ENCODE measurements around the gene LGALS9B.
"Not testable (repeated sequence)": the region's sequence is repeated elsewhere in the genome, so short reads cannot be mapped to it uniquely, and the experiment has no call there.

The LGALS9B gene

GRCh38 chr17:20467447-20467846, at the start of gene LGALS9B:
LGALS9B (minus strand) TSS chr17:20467539; CDS start chr17:20467470, 69 bp downstream.
- in situ Hi-C loops (cut with MboI; ENCODE audit: low sequenced_read_pairs): not testable (repeated sequence)

- in situ Hi-C loops (cut with MboI; ENCODE audit: low sequenced_read_pairs): not testable (repeated sequence)
These were observed 49.6 kb upstream of the LGALS9B start for GRCh38 chr17:20516986-20517385.

DNA sequence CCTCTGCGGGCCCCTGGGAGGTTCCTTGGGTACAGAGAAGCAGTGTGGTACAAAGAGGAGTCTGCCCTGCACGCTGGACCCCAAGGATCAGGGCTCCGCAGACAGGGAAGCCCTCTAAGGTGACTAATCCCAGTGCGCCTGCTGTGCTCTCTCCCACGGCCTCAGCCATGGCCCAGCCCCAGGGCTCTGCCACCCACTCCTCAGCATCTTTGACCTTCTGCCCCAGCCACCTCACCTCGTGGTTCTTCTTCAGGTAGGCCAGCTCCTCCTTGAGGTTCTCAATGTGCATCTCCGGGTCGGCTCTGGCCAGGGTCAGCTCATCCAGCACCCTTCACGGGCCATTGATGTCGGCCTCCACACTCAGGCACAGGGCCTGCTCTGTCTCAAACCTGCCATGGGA, 47.8 kb upstream of the LGALS9B start:
- in situ Hi-C loops (cut with MboI; ENCODE audit: low sequenced_read_pairs): not testable (repeated sequence)

- in situ Hi-C loops (cut with MboI; ENCODE audit: low sequenced_read_pairs): not testable (repeated sequence)
These were observed 46.2 kb upstream of the LGALS9B start for GRCh38 chr17:20513539-20513938.

DNA sequence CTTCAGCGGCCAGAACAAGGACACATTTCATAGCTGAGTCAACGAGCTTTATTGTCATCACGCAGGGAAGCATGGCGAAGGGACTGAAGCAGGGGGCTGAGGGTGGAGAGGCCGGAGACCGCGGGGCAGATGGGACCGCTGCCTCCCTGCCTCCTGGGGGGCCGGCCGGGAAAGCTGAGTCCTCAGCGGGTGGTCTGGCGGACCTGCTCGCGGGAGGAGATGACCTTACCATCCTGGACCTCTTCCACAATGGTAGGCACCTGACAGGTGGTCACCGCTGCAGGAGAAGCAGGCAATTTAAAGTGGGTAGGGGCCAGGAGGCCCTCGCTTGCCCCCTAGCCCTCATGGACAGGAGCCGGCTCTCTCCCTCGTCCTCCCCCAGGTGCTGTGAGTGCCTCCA, 45.0 kb upstream of the LGALS9B start:
- in situ Hi-C loops (cut with MboI; ENCODE audit: low sequenced_read_pairs): not testable (repeated sequence)

DNA sequence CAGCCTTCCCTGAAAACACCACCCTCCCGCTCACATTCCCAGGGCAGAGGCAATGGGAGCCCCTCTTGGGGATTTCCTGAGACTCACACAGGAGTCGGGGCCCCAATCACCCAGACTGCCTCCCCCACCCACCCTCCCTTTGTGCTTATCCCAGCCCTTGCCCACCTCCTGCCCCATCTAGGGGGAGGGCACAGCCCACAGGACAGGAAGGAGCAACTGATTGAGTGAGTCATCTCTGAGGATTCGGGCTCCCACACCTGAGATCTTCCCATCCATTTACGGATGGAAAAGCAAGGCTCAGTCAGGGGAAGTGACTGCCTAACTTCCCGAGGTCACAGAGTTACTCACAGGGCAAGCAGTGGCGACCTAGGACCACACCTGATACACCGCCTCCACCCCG, 44.4 kb upstream of the LGALS9B start:
- in situ Hi-C loops (cut with MboI; ENCODE audit: low sequenced_read_pairs): not testable (repeated sequence)

DNA sequence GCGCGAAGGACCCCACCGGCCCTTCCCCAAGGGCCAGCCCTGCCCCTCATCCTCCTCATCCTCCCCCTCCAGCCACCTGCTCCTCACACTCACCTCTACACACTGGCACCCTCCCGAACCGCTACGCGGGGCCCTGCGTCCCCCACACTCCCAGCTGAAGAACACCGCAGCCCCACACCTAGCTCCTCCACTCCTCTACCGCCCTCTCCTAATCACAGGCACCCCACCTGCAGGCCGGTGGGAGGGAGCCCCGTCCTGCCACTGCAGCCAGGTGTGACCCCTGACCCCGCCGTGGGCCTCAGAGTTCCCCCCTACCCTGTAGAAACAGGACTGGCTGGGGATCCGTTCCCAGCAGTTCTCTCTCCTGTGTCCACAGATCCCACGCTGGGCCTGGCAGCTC, 38.0 kb upstream of the LGALS9B start:
- in situ Hi-C loops (cut with MboI; ENCODE audit: low sequenced_read_pairs): not testable (repeated sequence)

DNA sequence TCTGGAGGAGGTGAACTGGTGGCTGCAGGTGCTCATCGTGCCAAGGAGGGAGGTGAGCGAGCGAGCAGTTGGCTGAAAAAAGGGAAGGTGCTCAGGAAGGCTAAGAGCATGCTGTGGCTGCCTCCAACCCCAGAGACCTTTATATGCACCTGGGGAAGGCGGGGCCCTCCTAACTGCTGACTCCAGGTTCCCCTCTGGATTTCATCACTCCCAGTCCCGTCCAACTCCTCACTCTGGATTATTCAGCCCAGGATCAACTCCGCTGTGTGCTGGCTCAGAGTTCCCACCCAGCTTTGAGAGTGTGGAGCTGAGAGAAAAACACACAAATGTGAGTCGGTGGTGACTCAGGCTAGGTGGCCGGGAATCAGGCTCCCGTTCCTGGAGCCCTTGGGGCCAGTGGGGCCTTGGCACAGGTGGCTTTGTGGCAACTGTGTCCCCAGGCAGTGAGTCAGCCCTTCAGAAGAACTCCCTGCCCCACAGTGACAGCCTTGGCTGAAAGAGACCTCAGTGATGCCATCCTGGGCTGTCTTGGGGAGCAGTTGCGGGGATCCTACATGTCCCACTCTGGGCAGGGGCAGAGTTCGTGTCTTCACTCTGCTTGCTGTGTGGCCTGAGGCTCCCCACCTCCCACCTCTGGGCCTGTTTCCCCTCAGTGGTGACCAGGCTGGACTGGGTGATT, 37.2 kb upstream of the LGALS9B start:
- in situ Hi-C loops (cut with MboI; ENCODE audit: low sequenced_read_pairs): not testable (repeated sequence)

- in situ Hi-C loops (cut with MboI; ENCODE audit: low sequenced_read_pairs): not testable (repeated sequence)
These were observed 34.6 kb upstream of the LGALS9B start for GRCh38 chr17:20501896-20502295.

DNA sequence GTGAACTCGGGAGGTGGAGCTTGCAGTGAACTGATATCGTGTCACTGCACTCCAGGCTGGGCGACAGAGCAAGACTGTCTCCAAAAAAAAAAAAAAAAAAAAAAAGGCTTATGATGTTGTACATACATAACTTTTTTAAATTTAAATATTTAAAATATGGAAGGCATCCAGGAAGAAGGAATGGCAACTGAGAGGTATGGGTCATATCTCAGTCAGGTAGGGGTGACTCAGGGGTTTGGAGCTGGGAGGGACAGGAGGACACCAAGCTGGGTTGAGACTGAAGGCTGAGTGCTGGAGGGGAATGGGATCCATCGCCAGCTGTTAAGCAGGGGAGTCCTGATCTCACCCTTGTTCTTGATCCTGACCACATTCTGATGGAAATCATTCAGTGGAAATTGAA, 33.0 kb upstream of the LGALS9B start:
- in situ Hi-C loops (cut with MboI; ENCODE audit: low sequenced_read_pairs): not testable (repeated sequence)

DNA sequence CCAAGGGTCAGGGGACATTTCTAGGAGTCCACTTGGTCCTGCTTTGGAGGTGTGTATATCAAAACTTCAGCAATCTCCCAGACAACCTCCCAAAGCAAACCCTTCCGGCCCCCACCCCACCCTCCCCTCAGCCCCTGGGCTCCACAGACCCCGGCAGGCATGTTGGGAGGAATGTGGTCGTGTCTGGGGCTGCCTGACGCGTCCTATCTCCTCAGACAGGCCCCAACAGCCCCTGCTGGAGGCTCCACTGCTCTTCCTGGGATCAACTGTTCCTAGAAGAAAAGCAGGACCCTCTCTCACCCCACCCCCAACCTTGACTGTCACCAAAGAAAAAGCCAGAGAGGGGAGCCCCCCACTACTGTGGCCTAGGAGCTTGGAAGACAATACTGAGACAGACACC, 28.1 kb upstream of the LGALS9B start:
- in situ Hi-C loops (cut with MboI; ENCODE audit: low sequenced_read_pairs): not testable (repeated sequence)

DNA sequence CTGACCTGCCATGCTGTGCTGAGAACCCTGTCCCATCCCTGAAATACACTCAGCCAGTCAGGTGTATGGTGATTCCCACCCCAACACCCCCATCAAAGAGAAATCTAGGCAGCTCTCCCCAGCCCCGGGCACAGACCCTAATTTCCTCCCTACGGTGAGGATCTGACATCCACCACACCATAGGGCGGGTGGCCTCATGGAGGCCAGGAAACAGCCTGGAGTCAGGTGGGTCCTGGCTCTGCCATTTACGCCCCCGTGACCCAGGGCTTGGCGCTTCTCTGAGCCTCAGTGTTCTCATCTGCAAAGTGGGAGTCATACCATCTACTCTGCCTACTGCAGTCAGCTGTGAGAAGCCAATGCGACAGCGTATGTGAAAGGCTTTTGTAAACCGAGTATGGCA, 27.4 kb upstream of the LGALS9B start:
- in situ Hi-C loops (cut with MboI; ENCODE audit: low sequenced_read_pairs): not testable (repeated sequence)

DNA sequence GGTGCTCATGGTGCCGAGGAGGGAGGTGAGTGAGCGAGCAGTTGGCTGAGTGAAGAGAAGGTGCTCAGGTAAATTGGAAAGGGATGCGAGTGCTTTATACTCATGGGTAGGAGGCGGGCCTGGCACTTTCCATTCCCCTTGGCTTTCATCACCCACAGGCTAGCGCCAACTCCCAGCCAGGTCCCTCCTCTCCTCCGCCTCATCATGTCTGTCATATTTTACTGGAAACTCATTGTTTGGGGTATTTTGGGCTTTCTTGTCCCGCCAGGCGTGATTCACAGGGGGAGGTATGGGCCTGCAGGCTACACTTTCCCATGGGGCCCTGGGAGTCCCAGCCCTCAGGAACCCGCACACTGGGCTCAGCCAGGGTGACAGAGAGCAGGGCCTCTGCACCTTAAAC, 26.8 kb upstream of the LGALS9B start:
- in situ Hi-C loops (cut with MboI; ENCODE audit: low sequenced_read_pairs): not testable (repeated sequence)

DNA sequence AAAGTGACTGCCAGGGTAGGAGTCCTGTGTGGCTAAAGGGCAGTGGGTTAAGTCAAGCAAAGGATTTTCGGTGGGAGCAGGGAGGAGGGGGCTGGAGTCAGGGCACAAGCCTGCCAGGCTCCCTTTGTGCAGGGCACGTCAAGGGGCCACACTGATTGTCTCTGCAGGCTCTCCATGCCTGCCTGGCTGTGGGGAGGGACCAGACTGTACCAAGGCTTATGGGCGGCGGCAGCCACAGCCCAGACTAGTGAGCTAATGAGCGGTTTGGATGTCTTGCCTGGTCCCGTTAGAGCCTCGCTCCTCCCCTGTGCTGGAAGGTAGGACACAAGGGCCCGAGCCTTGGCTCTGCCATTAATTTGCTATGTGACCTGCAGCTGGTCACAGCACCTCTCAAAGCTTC, 25.6 kb upstream of the LGALS9B start:
- in situ Hi-C loops (cut with MboI; ENCODE audit: low sequenced_read_pairs): not testable (repeated sequence)

GRCh38 chr17:20492099-20492498, 24.8 kb upstream of the LGALS9B start:
- in situ Hi-C loops (cut with MboI; ENCODE audit: low sequenced_read_pairs): not testable (repeated sequence)

- in situ Hi-C loops (cut with MboI; ENCODE audit: low sequenced_read_pairs): not testable (repeated sequence)
These were observed 17.6 kb upstream of the LGALS9B start for GRCh38 chr17:20484930-20485329.

DNA sequence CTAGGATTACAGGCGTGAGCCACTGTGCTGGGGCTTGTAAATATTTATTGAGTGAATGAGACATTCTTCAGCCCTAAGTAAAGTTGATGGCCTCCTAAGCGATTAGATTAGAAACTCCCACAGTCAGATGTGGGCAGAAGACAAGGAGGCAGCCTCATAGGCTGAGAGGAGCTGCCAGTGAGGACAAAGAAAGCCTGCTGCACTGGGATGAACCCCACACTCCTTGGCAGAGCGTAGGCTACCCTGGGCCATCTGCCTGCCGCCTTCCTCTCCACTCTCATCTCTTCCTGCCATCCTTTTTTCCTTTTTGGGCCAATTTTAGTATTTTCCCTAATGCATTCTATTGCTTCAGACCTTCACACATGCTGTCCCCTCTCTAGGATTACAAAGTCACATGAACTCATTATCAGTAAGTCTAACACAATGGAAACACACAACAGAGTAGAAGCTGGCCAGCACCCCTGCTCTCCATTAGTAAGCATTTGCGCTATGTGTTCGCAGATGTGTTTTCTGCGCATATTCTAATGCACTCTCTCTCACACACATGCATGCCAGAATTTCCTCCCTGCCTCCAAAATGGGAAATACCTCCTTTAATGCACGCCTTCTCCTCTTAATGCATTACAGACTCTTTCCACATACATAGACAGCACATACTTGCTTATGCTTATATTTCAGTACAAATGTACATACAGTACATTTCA, 12.7 kb upstream of the LGALS9B start:
- in situ Hi-C loops (cut with MboI; ENCODE audit: low sequenced_read_pairs): not testable (repeated sequence)

GRCh38 chr17:20477398-20478071, 10.2 kb upstream of the LGALS9B start:
- in situ Hi-C loops (cut with MboI; ENCODE audit: low sequenced_read_pairs): not testable (repeated sequence)

- in situ Hi-C loops (cut with MboI; ENCODE audit: low sequenced_read_pairs): not testable (repeated sequence)
These were observed 7.9 kb upstream of the LGALS9B start for GRCh38 chr17:20475137-20475831.

GRCh38 chr17:20474081-20474480, 6.7 kb upstream of the LGALS9B start:
- in situ Hi-C loops (cut with MboI; ENCODE audit: low sequenced_read_pairs): not testable (repeated sequence)

DNA sequence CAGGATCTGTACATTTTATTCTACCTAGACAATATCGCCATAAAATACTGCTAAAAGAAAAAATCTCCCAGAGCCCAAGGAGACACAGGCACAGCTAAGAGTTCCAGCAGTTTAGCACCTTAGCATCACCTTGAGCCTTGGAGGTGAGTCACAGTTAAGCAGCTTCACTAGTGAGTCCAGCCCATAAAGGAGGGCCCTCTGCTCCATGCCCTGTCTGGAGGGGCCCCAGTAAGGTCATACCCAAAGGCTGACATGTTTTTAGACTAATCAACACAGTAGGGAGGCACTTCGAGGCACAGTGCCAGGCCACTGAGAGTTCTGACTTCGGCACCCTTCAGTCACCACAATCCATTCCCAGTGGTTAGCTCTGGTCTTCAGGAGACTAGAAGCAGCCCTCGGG, 2.6 kb upstream of the LGALS9B start:
- in situ Hi-C loops (cut with MboI; ENCODE audit: low sequenced_read_pairs): not testable (repeated sequence)

All from HL-60/S4 (cell line).